ENCODE measurements around the gene AKT1. TPM values are rescaled to one million over a fixed set of nuclear protein-coding genes. Genes with fewer than 3 reads are reported as not detected.

AKT1 gene
- total and polyA plus RNA-seq, 2 of the 4 experiments (the other 2 are of a cell fraction) = 193 to 221 TPM

- no peak overlapping the region for H2BK120ac ChIP-seq (ENCODE audit: low read depth, low read length)
- H3K4me1 ChIP-seq (ENCODE audit: control insufficient read depth, insufficient read depth, low read length) = no peaks in the 10 kb centered on the region
- no peak overlapping the region for H3K56ac ChIP-seq (ENCODE audit: extremely low read depth, insufficient read depth, low read length)
- H4K20me1 ChIP-seq (ENCODE audit: insufficient read depth, low read length) = peaks cover 41% of the 10 kb centered on the region
- intact Hi-C loops (cut with micrococcal nuclease) = no loop called here
- H3K9ac ChIP-seq (ENCODE audit: low read depth, low read length) = no peak overlapping the region
- H2AK5ac ChIP-seq (ENCODE audit: low read depth, low read length) = no peak overlapping the region
- no peak overlapping the region for H3K14ac ChIP-seq (replicated peaks; ENCODE audit: low read depth, low read length)
- H4K5ac ChIP-seq (ENCODE audit: low read depth, low read length) = no peak overlapping the region
- no peak overlapping the region for H3K27ac ChIP-seq (ENCODE audit: insufficient read depth, low read length)
- H2AFZ ChIP-seq (replicated peaks; ENCODE audit: low read length, poor library complexity) = no peak overlapping the region
- no peaks in the 10 kb centered on the region; the same call in 1 of the 2 replicates for H3K9me3 ChIP-seq (ENCODE audit: control insufficient read depth, insufficient read depth, low read length)
- no peak overlapping the region for H2BK5ac ChIP-seq (ENCODE audit: low read depth, low read length, poor library complexity, severe bottlenecking)
- no peak for TF ChIP-seq FOS (IDR thresholded peaks at IDR 0.05; ENCODE audit: low read depth, low read length)
- TF ChIP-seq MAFK (IDR thresholded peaks at IDR 0.05; ENCODE audit: low read depth, low read length) = no peak
- no peak for TF ChIP-seq MAZ (IDR thresholded peaks at IDR 0.05; ENCODE audit: borderline replicate concordance, low read depth, low read length)
- no peak for TF ChIP-seq MXI1 (IDR thresholded peaks at IDR 0.05; ENCODE audit: borderline replicate concordance, low read depth, low read length)
- no peak for TF ChIP-seq SMC3 (IDR thresholded peaks at IDR 0.05; ENCODE audit: low read depth, low read length)
- TF ChIP-seq CEBPB (IDR thresholded peaks at IDR 0.05; ENCODE audit: low read depth, low read length) = no peak
- no peak for TF ChIP-seq RCOR1 (IDR thresholded peaks at IDR 0.05; ENCODE audit: insufficient replicate concordance, low read length)
- TF ChIP-seq BHLHE40 (IDR thresholded peaks at IDR 0.05; ENCODE audit: low read depth, low read length) = no peak
- no peak for TF ChIP-seq CHD1 (IDR thresholded peaks at IDR 0.05; ENCODE audit: low read depth, low read length)
- no peak for TF ChIP-seq RFX5 (IDR thresholded peaks at IDR 0.05; ENCODE audit: low read depth, low read length)
- ATAC-seq (ENCODE audit: low read depth) (no peak), DNase-seq (no peak)
- 92% methylated on average over 7 of the region's 13 CpGs; no CpG with 5 or more reads in 1 of the 2 experiments for WGBS, 2 experiments (ENCODE audit: extremely low coverage in 2 of 2, insufficient read length in 1 of 2)
- POLR2A ChIA-PET (ENCODE audit: unreplicated experiment) = no interaction called here
- H3K4me2 ChIP-seq (ENCODE audit: low read depth, low read length) = no peak overlapping the region
- H3K79me1 ChIP-seq (ENCODE audit: low read depth in 1 of 2, low read length in 2 of 2) = peaks cover 8 to 36% of the 10 kb centered on the region in 2 experiments
- no TSS peak for BruUV-seq (replicated peaks)
- no peak overlapping the region for H2AK9ac ChIP-seq (replicated peaks; ENCODE audit: low read depth, low read length, poor library complexity)
- H3K27me3 ChIP-seq (ENCODE audit: control insufficient read depth, insufficient read depth, low read length) = no peaks in the 10 kb centered on the region
- dilution Hi-C loops (cut with HindIII; ENCODE audit: low sequenced_read_pairs, unreplicated experiment) = no loop called here
- H4K8ac ChIP-seq (ENCODE audit: low read depth in 2 of 2, low read length in 2 of 2) = no peak overlapping the region
- no peak overlapping the region for H3K4me3 ChIP-seq (ENCODE audit: insufficient read depth, low read depth, low read length)
- H3K4ac ChIP-seq (ENCODE audit: low read depth, low read length) = no peak overlapping the region
- in situ Hi-C loops (cut with MboI; ENCODE audit: low sequenced_read_pairs) = no loop called here
- H3K18ac ChIP-seq (ENCODE audit: low read depth, low read length) = no peak overlapping the region
- H3K36me3 ChIP-seq (ENCODE audit: control insufficient read depth, insufficient read depth, low read length) = peaks cover 66% of the 10 kb centered on the region
- H3K23ac ChIP-seq (ENCODE audit: low read depth, low read length) = no peak overlapping the region
- no peaks in the 10 kb centered on the region for H3K9me1 ChIP-seq (ENCODE audit: insufficient read depth, low read length)
- H4K91ac ChIP-seq (ENCODE audit: insufficient read depth, low read depth, low read length) = no peak overlapping the region
- H2BK15ac ChIP-seq (ENCODE audit: low read depth, low read length) = no peak overlapping the region
- no peak overlapping the region for H2BK20ac ChIP-seq (ENCODE audit: low read depth, low read length)
- CTCF ChIA-PET = no interaction called here
Measured at GRCh38 chr14:104775073-104775489, 20.5 kb downstream of the AKT1 start.
